Measurements from ENCODE around the gene FGF18.

Gene FGF18

DNA sequence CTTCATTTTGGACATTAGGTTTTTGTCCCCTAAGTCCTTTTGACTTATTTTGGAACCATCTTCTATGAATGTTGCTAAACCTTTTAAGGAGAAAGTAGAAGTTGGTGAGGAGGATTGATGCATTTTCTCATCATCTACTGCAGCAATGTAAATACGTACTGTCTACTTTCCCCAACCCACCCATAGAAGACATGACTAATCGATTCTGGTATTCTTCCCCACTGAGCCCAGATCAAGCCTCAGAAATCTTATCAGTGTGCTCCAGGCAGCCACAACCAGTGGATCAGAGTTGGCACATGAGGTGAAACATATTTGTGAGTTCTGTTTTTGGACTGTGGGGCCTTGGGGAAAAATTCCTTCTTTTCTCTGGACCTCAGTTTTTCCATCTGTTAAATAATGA, 57.7 kb downstream of the FGF18 start:
- DNase-seq (ENCODE audit: low spot score in 2 of 2) (no peak), ATAC-seq (replicated peaks; ENCODE audit: extremely low read depth, poor library complexity, severe bottlenecking) (no peak)
- Mint-ChIP-seq H3K4me1 (no peaks in the 10 kb centered on the region), H3K27me3 (peaks cover 25% of the 10 kb centered on the region), H3K27ac (ENCODE audit: low read depth) (no peak overlapping the region), H3K4me3 (no peak overlapping the region), H3K9me3 (no peaks in the 10 kb centered on the region), H3K36me3 (ENCODE audit: insufficient read depth) (no peaks in the 10 kb centered on the region)

- peaks cover 27% of the 10 kb centered on the region for H3K27me3 Mint-ChIP-seq
- DNase-seq (ENCODE audit: low spot score in 2 of 2) (no peak), ATAC-seq (replicated peaks; ENCODE audit: extremely low read depth, poor library complexity, severe bottlenecking) (no peak)
- H3K4me3 Mint-ChIP-seq: no peak overlapping the region
- no peaks in the 10 kb centered on the region for H3K36me3 Mint-ChIP-seq (ENCODE audit: insufficient read depth)
- H3K27ac Mint-ChIP-seq (ENCODE audit: low read depth): no peak overlapping the region
- H3K4me1 Mint-ChIP-seq: no peaks in the 10 kb centered on the region
- no peaks in the 10 kb centered on the region for H3K9me3 Mint-ChIP-seq
These were observed 58.2 kb downstream of the FGF18 start for GRCh38 chr5:171477666-171478065.

DNA sequence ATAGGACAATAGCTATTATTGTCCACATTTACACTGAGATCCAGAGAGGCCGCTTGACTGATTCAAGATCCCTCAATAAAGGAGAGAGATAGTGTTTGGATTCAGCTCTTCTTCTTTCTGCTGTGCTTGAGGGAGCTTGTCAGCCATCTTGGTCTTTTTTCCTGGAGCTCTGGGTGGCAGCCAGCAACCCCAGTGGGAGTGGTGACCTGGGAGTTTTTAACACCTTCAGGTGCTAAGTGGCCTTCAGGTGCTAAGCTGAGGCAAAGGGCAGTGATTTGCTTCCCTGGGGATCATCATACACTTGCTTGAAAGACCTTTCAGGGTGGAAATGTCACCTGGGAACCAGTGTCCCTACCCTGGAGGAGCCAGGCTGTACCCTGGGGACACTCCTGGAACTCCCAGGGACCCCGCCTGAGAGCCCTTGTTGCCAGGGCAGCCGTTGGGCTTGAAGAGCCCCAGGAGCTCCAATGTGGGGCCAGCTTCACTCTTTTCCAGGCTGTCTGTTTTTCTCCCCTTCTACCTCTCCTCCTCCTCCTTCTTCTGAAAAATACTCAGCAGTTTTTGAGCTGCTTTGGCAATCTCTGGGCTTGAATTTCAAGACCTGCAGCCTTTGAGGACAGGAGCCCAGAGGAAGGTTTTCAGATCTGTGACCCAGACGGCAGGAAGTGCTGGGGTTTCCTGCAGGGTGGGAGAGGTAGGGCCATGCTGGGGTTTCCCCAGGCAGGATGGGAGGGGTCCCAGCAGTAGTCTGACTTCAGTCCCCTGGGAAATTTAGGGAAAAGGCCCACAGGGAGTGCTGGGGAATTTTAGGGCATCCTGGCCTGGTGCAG, 59.7 kb downstream of the FGF18 start:
- no peaks in the 10 kb centered on the region for H3K9me3 Mint-ChIP-seq
- no peaks in the 10 kb centered on the region for H3K4me1 Mint-ChIP-seq
- H3K27ac Mint-ChIP-seq (ENCODE audit: low read depth): no peak overlapping the region
- H3K36me3 Mint-ChIP-seq (ENCODE audit: insufficient read depth): no peaks in the 10 kb centered on the region
- H3K4me3 Mint-ChIP-seq: no peak overlapping the region
- DNase-seq (ENCODE audit: low spot score in 2 of 2) (no peak), ATAC-seq (replicated peaks; ENCODE audit: extremely low read depth, poor library complexity, severe bottlenecking) (no peak)
- peaks cover 33% of the 10 kb centered on the region for H3K27me3 Mint-ChIP-seq

DNA sequence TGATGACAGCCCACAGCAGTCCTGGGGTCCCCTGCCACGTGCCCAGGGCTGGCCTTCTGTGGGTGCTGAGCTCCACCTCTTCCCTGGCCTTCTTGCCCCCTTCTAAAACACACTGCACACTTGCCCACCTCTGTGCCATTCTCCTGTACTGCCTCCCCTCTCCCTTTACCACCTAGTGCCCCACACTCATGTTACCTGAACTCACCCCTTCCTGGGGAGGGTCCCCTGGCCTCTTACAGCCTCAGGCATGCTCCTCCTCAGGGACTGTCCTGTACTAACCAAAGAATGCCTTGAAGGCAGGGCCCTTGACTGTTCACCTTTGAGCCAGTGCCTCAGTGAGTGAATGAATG, 60.3 kb downstream of the FGF18 start:
- H3K4me1 Mint-ChIP-seq: no peaks in the 10 kb centered on the region
- no peak for DNase-seq (ENCODE audit: low spot score in 2 of 2)
- H3K27me3 Mint-ChIP-seq: peaks cover 39% of the 10 kb centered on the region
- no peak for ATAC-seq (replicated peaks; ENCODE audit: extremely low read depth, poor library complexity, severe bottlenecking)
- H3K27ac Mint-ChIP-seq (ENCODE audit: low read depth): no peak overlapping the region
- peaks cover 1% of the 10 kb centered on the region for H3K36me3 Mint-ChIP-seq (ENCODE audit: insufficient read depth)
- H3K9me3 Mint-ChIP-seq: no peaks in the 10 kb centered on the region
- no peak overlapping the region for H3K4me3 Mint-ChIP-seq

DNA sequence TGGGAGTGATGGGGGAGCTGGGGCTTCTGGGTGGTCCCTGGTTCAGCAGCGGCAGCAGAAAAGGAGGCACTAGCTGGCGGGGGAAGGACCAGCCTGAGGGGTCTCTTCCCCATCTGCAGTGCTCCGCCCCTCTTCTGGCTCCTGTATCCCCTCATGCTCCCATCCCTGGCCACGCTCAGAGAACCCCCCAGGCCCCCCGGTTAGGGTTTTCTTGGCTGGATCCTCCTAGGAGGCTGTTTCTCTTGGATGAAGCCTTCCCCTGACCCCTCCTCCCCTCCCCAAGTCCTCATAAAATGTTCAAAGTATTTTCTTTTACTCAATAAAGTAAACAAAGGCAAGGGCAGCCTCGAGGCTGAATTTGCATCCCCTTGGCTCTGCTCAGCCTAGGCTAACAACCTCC, 60.8 kb downstream of the FGF18 start:
- Mint-ChIP-seq H3K36me3 (ENCODE audit: insufficient read depth) (peaks cover 1% of the 10 kb centered on the region), H3K27ac (ENCODE audit: low read depth) (no peak overlapping the region), H3K9me3 (no peaks in the 10 kb centered on the region), H3K27me3 (peaks cover 37% of the 10 kb centered on the region), H3K4me3 (no peak overlapping the region), H3K4me1 (no peaks in the 10 kb centered on the region)
- no peak for ATAC-seq (replicated peaks; ENCODE audit: extremely low read depth, poor library complexity, severe bottlenecking)
- no peak for DNase-seq (ENCODE audit: low spot score in 2 of 2)

GRCh38 chr5:171481571-171482433, 62.4 kb downstream of the FGF18 start:
- Mint-ChIP-seq H3K36me3 (ENCODE audit: insufficient read depth) (peaks cover 1% of the 10 kb centered on the region), H3K9me3 (no peaks in the 10 kb centered on the region), H3K27ac (ENCODE audit: low read depth) (no peak overlapping the region), H3K4me3 (no peak overlapping the region), H3K27me3 (peaks cover 28% of the 10 kb centered on the region), H3K4me1 (no peaks in the 10 kb centered on the region)
- DNase-seq (ENCODE audit: low spot score in 2 of 2) (no peak), ATAC-seq (replicated peaks; ENCODE audit: extremely low read depth, poor library complexity, severe bottlenecking) (no peak)

- no peaks in the 10 kb centered on the region for H3K9me3 Mint-ChIP-seq
- DNase-seq (ENCODE audit: low spot score in 2 of 2) (no peak), ATAC-seq (replicated peaks; ENCODE audit: extremely low read depth, poor library complexity, severe bottlenecking) (no peak)
- no peaks in the 10 kb centered on the region for H3K4me1 Mint-ChIP-seq
- H3K27me3 Mint-ChIP-seq: peaks cover 34% of the 10 kb centered on the region
- H3K27ac Mint-ChIP-seq (ENCODE audit: low read depth): no peak overlapping the region
- H3K36me3 Mint-ChIP-seq (ENCODE audit: insufficient read depth): peaks cover 1% of the 10 kb centered on the region
- no peak overlapping the region for H3K4me3 Mint-ChIP-seq
These were observed 62.9 kb downstream of the FGF18 start for GRCh38 chr5:171482434-171482730.

DNA sequence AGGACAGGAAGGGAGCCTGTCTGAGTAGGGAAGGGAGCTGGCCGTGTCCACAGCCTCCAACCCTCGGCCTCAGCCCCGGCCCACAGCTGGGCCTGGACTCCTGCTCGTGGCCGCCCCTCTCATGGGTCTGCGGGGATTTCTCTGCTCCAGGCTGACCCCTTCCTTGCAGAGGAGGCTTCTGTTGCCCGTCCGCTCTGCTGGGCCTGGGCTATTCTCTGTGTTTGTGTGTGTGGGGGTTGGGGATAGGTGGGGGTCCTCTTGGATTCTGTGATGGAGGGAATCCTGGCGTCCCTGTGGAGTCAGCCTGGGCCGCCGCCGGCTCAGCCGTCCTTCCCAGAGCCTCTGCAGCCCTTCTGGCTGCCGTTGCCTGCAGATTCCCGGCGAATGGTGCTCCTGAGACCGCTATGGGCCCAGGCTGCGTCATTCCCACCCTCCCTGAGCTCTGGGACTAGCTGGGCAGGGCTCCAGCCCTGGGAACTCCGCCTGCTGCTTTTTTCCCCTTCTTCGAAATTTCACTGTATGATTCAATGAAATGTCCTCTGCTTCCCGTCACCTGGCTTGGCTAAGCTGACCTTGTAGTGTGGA, 64.2 kb downstream of the FGF18 start:
- H3K9me3 Mint-ChIP-seq: no peaks in the 10 kb centered on the region
- H3K4me1 Mint-ChIP-seq: no peaks in the 10 kb centered on the region
- DNase-seq (ENCODE audit: low spot score in 2 of 2): no peak
- H3K27ac Mint-ChIP-seq (ENCODE audit: low read depth): no peak overlapping the region
- H3K4me3 Mint-ChIP-seq: no peak overlapping the region
- H3K36me3 Mint-ChIP-seq (ENCODE audit: insufficient read depth): peaks cover 1% of the 10 kb centered on the region
- no peak for ATAC-seq (replicated peaks; ENCODE audit: extremely low read depth, poor library complexity, severe bottlenecking)
- H3K27me3 Mint-ChIP-seq: peaks cover 46% of the 10 kb centered on the region

GRCh38 chr5:171484460-171484899, 65.0 kb downstream of the FGF18 start:
- ATAC-seq (replicated peaks; ENCODE audit: extremely low read depth, poor library complexity, severe bottlenecking) (peak; percentile 43), DNase-seq (ENCODE audit: low spot score in 2 of 2) (peak in 1 of 2 donors; percentile 13)
- H3K36me3 Mint-ChIP-seq (ENCODE audit: insufficient read depth): peaks cover 1% of the 10 kb centered on the region
- no peak overlapping the region for H3K4me3 Mint-ChIP-seq
- peaks cover 55% of the 10 kb centered on the region for H3K27me3 Mint-ChIP-seq
- no peaks in the 10 kb centered on the region for H3K4me1 Mint-ChIP-seq
- no peaks in the 10 kb centered on the region for H3K9me3 Mint-ChIP-seq
- H3K27ac Mint-ChIP-seq (ENCODE audit: low read depth): no peak overlapping the region

DNA sequence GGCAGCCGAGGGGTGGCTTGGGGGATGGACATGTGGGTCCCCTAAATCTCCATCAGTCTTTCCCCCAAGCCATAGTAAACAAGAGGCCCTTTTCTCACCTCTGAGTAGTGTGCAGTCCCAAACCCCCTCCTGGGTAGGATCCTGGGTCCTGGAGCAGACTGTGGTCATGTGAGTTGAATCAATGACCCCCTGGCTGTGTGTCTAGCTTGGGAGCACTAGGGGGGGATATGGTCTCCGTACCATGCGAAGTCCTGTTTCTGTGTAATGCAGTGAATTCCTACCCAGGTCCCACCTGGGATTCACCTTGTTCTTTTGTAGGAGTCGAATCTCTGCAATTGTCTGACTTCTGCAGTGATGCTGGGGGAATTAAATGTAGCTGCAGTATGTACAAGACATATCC, 66.2 kb downstream of the FGF18 start:
- DNase-seq (ENCODE audit: low spot score in 2 of 2): no peak
- Mint-ChIP-seq H3K9me3 (no peaks in the 10 kb centered on the region), H3K4me1 (no peaks in the 10 kb centered on the region), H3K27ac (ENCODE audit: low read depth) (no peak overlapping the region), H3K4me3 (no peak overlapping the region), H3K27me3 (peaks cover 67% of the 10 kb centered on the region), H3K36me3 (ENCODE audit: insufficient read depth) (peaks cover 1% of the 10 kb centered on the region)
- no peak for ATAC-seq (replicated peaks; ENCODE audit: extremely low read depth, poor library complexity, severe bottlenecking)

GRCh38 chr5:171486613-171487012, 67.2 kb downstream of the FGF18 start:
- DNase-seq (ENCODE audit: low spot score in 2 of 2): no peak

GRCh38 chr5:171488876-171489275, 69.4 kb downstream of the FGF18 start:
- Mint-ChIP-seq H3K27me3 (peaks cover 57% of the 10 kb centered on the region), H3K36me3 (ENCODE audit: insufficient read depth) (peaks cover 1% of the 10 kb centered on the region), H3K9me3 (no peaks in the 10 kb centered on the region), H3K4me3 (no peak overlapping the region), H3K4me1 (no peaks in the 10 kb centered on the region), H3K27ac (ENCODE audit: low read depth) (no peak overlapping the region)
- ATAC-seq (replicated peaks; ENCODE audit: extremely low read depth, poor library complexity, severe bottlenecking) (no peak), DNase-seq (ENCODE audit: low spot score in 2 of 2) (no peak)

More at GRCh38 chr5:171486613-171487012, 67.2 kb downstream of the FGF18 start:
- H3K27me3 Mint-ChIP-seq: peaks cover 67% of the 10 kb centered on the region
- H3K4me1 Mint-ChIP-seq: no peaks in the 10 kb centered on the region
- H3K4me3 Mint-ChIP-seq: no peak overlapping the region
- H3K36me3 Mint-ChIP-seq (ENCODE audit: insufficient read depth): peaks cover 1% of the 10 kb centered on the region
- ATAC-seq (replicated peaks; ENCODE audit: extremely low read depth, poor library complexity, severe bottlenecking): no peak
- no peak overlapping the region for H3K27ac Mint-ChIP-seq (ENCODE audit: low read depth)
- H3K9me3 Mint-ChIP-seq: no peaks in the 10 kb centered on the region

- Mint-ChIP-seq H3K9me3 (no peaks in the 10 kb centered on the region), H3K4me1 (no peaks in the 10 kb centered on the region), H3K36me3 (ENCODE audit: insufficient read depth) (no peaks in the 10 kb centered on the region), H3K27ac (ENCODE audit: low read depth) (no peak overlapping the region), H3K4me3 (no peak overlapping the region), H3K27me3 (peaks cover 32% of the 10 kb centered on the region)
- DNase-seq (ENCODE audit: low spot score in 2 of 2): no peak
- no peak for ATAC-seq (replicated peaks; ENCODE audit: extremely low read depth, poor library complexity, severe bottlenecking)
These were observed 73.3 kb downstream of the FGF18 start for GRCh38 chr5:171492781-171493180.
